Measurements from ENCODE around the gene CLDND1. TPM values are rescaled to one million over a fixed set of nuclear protein-coding genes. Genes with fewer than 3 reads are reported as not detected.

The CLDND1 gene
- total RNA-seq, 1 experiment from 2014 or later, result 80.6 TPM

DNA sequence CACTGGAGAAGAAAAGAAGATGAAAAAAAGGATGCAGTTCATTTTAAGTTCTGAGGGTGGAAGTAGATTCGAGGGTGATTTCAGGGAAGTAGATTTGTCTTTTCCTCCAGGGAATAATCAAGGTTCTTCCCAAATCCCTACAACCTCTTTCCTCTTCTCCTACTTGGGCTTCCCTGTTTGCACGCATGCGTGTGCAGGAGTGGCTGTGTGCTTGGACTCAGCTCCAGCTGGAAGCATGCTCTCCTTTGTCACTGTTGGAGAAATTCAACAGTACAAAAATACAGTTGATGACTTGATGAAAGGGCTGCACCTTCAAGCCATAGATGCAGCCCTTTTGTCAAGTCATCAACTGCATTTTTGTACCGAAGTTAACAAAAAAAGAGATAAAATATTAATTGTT, 21.4 kb downstream of the CLDND1 start:
- H3K4me3 Mint-ChIP-seq, result no peak overlapping the region
- no peaks in the 10 kb centered on the region for H3K27me3 Mint-ChIP-seq (ENCODE audit: low read depth)
- no peaks in the 10 kb centered on the region for H3K4me1 Mint-ChIP-seq
- no peak overlapping the region for H3K27ac Mint-ChIP-seq
- 0 out of 2 replicates have a peak, but pooled peaks cover 3% of the 10 kb centered on the region for H3K9me3 Mint-ChIP-seq
- no peaks in the 10 kb centered on the region for H3K36me3 Mint-ChIP-seq
- no peak for TF ChIP-seq CREB1 (CRISPR knock-in tag; IDR thresholded peaks at IDR 0.05)
- TF ChIP-seq ZNF671 (CRISPR knock-in tag; IDR thresholded peaks at IDR 0.05), result no peak
- no peak for TF ChIP-seq RELA (CRISPR knock-in tag; IDR thresholded peaks at IDR 0.05; ENCODE audit: borderline replicate concordance)
- TF ChIP-seq TCF7 (CRISPR knock-in tag; IDR thresholded peaks at IDR 0.05; ENCODE audit: low read depth), result no peak
- no peak for TF ChIP-seq GTF2I (CRISPR knock-in tag; conservative IDR thresholded peaks at IDR 0.05)
- no peak for TF ChIP-seq CREM (CRISPR knock-in tag; IDR thresholded peaks at IDR 0.05)
- TF ChIP-seq, protein P1, sequence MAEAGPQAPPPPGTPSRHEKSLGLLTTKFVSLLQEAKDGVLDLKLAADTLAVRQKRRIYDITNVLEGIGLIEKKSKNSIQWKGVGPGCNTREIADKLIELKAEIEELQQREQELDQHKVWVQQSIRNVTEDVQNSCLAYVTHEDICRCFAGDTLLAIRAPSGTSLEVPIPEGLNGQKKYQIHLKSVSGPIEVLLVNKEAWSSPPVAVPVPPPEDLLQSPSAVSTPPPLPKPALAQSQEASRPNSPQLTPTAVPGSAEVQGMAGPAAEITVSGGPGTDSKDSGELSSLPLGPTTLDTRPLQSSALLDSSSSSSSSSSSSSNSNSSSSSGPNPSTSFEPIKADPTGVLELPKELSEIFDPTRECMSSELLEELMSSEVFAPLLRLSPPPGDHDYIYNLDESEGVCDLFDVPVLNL (CRISPR knock-in tag; IDR thresholded peaks at IDR 0.05; ENCODE audit: borderline replicate concordance, low read depth), result no peak
- no peak for DNase-seq (ENCODE audit: low spot score)
- ATAC-seq, result no peak
- POLR2A ChIA-PET, result no interaction called here
- CTCF ChIA-PET, result no interaction called here

DNA sequence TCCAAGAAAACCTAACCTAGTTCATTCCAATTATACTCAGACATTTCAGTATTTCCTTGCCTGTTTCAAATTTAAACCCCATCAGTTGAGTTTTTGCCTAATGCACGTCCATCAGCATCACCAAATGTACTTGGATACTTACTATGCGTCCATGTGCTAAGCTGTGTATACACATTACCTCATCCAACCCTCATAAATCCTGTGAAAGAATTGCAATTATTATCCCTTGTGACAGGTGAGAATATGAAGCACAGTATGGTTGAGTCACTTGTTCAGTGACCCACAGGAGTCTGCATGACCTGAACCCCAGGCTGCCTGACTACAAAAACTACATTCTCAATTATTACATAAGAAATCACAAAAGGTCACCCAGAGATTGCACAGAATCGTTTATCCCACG, 22.7 kb downstream of the CLDND1 start:
- Mint-ChIP-seq H3K4me1 (no peaks in the 10 kb centered on the region), H3K36me3 (no peaks in the 10 kb centered on the region), H3K27me3 (ENCODE audit: low read depth) (no peaks in the 10 kb centered on the region), H3K9me3 (no peaks in the 10 kb centered on the region), H3K4me3 (no peak overlapping the region), H3K27ac (no peak overlapping the region)
- TF ChIP-seq, protein P2, sequence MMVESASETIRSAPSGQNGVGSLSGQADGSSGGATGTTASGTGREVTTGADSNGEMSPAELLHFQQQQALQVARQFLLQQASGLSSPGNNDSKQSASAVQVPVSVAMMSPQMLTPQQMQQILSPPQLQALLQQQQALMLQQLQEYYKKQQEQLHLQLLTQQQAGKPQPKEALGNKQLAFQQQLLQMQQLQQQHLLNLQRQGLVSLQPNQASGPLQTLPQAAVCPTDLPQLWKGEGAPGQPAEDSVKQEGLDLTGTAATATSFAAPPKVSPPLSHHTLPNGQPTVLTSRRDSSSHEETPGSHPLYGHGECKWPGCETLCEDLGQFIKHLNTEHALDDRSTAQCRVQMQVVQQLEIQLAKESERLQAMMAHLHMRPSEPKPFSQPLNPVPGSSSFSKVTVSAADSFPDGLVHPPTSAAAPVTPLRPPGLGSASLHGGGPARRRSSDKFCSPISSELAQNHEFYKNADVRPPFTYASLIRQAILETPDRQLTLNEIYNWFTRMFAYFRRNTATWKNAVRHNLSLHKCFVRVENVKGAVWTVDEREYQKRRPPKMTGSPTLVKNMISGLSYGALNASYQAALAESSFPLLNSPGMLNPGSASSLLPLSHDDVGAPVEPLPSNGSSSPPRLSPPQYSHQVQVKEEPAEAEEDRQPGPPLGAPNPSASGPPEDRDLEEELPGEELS (CRISPR knock-in tag; IDR thresholded peaks at IDR 0.05), result no peak
- TF ChIP-seq JUN (CRISPR knock-in tag; IDR thresholded peaks at IDR 0.05) (no peak), ZNF423 (CRISPR knock-in tag; IDR thresholded peaks at IDR 0.05) (no peak), ETV6 (CRISPR knock-in tag; IDR thresholded peaks at IDR 0.05) (no peak), KAT7 (CRISPR knock-in tag; IDR thresholded peaks at IDR 0.05; ENCODE audit: borderline replicate concordance) (no peak), CBFB (CRISPR knock-in tag; IDR thresholded peaks at IDR 0.05; ENCODE audit: low read depth) (no peak), ZNF121 (CRISPR knock-in tag; IDR thresholded peaks at IDR 0.05) (no peak)
- TF ChIP-seq, protein P3, sequence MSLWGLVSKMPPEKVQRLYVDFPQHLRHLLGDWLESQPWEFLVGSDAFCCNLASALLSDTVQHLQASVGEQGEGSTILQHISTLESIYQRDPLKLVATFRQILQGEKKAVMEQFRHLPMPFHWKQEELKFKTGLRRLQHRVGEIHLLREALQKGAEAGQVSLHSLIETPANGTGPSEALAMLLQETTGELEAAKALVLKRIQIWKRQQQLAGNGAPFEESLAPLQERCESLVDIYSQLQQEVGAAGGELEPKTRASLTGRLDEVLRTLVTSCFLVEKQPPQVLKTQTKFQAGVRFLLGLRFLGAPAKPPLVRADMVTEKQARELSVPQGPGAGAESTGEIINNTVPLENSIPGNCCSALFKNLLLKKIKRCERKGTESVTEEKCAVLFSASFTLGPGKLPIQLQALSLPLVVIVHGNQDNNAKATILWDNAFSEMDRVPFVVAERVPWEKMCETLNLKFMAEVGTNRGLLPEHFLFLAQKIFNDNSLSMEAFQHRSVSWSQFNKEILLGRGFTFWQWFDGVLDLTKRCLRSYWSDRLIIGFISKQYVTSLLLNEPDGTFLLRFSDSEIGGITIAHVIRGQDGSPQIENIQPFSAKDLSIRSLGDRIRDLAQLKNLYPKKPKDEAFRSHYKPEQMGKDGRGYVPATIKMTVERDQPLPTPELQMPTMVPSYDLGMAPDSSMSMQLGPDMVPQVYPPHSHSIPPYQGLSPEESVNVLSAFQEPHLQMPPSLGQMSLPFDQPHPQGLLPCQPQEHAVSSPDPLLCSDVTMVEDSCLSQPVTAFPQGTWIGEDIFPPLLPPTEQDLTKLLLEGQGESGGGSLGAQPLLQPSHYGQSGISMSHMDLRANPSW (CRISPR knock-in tag; conservative IDR thresholded peaks at IDR 0.05; ENCODE audit: low read depth), result no peak
- TF ChIP-seq, protein P4, sequence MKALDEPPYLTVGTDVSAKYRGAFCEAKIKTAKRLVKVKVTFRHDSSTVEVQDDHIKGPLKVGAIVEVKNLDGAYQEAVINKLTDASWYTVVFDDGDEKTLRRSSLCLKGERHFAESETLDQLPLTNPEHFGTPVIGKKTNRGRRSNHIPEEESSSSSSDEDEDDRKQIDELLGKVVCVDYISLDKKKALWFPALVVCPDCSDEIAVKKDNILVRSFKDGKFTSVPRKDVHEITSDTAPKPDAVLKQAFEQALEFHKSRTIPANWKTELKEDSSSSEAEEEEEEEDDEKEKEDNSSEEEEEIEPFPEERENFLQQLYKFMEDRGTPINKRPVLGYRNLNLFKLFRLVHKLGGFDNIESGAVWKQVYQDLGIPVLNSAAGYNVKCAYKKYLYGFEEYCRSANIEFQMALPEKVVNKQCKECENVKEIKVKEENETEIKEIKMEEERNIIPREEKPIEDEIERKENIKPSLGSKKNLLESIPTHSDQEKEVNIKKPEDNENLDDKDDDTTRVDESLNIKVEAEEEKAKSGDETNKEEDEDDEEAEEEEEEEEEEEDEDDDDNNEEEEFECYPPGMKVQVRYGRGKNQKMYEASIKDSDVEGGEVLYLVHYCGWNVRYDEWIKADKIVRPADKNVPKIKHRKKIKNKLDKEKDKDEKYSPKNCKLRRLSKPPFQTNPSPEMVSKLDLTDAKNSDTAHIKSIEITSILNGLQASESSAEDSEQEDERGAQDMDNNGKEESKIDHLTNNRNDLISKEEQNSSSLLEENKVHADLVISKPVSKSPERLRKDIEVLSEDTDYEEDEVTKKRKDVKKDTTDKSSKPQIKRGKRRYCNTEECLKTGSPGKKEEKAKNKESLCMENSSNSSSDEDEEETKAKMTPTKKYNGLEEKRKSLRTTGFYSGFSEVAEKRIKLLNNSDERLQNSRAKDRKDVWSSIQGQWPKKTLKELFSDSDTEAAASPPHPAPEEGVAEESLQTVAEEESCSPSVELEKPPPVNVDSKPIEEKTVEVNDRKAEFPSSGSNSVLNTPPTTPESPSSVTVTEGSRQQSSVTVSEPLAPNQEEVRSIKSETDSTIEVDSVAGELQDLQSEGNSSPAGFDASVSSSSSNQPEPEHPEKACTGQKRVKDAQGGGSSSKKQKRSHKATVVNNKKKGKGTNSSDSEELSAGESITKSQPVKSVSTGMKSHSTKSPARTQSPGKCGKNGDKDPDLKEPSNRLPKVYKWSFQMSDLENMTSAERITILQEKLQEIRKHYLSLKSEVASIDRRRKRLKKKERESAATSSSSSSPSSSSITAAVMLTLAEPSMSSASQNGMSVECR (CRISPR knock-in tag; IDR thresholded peaks at IDR 0.05; ENCODE audit: borderline replicate concordance), result no peak
- TF ChIP-seq, protein P5, sequence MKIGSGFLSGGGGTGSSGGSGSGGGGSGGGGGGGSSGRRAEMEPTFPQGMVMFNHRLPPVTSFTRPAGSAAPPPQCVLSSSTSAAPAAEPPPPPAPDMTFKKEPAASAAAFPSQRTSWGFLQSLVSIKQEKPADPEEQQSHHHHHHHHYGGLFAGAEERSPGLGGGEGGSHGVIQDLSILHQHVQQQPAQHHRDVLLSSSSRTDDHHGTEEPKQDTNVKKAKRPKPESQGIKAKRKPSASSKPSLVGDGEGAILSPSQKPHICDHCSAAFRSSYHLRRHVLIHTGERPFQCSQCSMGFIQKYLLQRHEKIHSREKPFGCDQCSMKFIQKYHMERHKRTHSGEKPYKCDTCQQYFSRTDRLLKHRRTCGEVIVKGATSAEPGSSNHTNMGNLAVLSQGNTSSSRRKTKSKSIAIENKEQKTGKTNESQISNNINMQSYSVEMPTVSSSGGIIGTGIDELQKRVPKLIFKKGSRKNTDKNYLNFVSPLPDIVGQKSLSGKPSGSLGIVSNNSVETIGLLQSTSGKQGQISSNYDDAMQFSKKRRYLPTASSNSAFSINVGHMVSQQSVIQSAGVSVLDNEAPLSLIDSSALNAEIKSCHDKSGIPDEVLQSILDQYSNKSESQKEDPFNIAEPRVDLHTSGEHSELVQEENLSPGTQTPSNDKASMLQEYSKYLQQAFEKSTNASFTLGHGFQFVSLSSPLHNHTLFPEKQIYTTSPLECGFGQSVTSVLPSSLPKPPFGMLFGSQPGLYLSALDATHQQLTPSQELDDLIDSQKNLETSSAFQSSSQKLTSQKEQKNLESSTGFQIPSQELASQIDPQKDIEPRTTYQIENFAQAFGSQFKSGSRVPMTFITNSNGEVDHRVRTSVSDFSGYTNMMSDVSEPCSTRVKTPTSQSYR (CRISPR knock-in tag; IDR thresholded peaks at IDR 0.05), result no peak
- TF ChIP-seq, protein P6, sequence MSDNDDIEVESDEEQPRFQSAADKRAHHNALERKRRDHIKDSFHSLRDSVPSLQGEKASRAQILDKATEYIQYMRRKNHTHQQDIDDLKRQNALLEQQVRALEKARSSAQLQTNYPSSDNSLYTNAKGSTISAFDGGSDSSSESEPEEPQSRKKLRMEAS (CRISPR knock-in tag; IDR thresholded peaks at IDR 0.05), result no peak
- TF ChIP-seq, protein P7, sequence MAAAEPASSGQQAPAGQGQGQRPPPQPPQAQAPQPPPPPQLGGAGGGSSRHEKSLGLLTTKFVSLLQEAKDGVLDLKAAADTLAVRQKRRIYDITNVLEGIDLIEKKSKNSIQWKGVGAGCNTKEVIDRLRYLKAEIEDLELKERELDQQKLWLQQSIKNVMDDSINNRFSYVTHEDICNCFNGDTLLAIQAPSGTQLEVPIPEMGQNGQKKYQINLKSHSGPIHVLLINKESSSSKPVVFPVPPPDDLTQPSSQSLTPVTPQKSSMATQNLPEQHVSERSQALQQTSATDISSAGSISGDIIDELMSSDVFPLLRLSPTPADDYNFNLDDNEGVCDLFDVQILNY (CRISPR knock-in tag; IDR thresholded peaks at IDR 0.05), result no peak
- TF ChIP-seq, protein P8, sequence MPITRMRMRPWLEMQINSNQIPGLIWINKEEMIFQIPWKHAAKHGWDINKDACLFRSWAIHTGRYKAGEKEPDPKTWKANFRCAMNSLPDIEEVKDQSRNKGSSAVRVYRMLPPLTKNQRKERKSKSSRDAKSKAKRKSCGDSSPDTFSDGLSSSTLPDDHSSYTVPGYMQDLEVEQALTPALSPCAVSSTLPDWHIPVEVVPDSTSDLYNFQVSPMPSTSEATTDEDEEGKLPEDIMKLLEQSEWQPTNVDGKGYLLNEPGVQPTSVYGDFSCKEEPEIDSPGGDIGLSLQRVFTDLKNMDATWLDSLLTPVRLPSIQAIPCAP (CRISPR knock-in tag; IDR thresholded peaks at IDR 0.05), result no peak
- ATAC-seq (no peak), DNase-seq (ENCODE audit: low spot score) (no peak)
- ChIA-PET CTCF (no interaction called here), POLR2A (no interaction called here)
